GM19463 (cell line): ENCODE data around the gene COL15A1.

Source experiments
- ATAC-seq: cut with Tn5 transposase; IDR thresholded peaks from one replicate; pipeline ENCODE4 v1.9.1; 2021; ENCODE audit warnings: mild to moderate bottlenecking, moderate library complexity; ENCODE audit not compliant: unreplicated experiment

COL15A1 gene

DNA sequence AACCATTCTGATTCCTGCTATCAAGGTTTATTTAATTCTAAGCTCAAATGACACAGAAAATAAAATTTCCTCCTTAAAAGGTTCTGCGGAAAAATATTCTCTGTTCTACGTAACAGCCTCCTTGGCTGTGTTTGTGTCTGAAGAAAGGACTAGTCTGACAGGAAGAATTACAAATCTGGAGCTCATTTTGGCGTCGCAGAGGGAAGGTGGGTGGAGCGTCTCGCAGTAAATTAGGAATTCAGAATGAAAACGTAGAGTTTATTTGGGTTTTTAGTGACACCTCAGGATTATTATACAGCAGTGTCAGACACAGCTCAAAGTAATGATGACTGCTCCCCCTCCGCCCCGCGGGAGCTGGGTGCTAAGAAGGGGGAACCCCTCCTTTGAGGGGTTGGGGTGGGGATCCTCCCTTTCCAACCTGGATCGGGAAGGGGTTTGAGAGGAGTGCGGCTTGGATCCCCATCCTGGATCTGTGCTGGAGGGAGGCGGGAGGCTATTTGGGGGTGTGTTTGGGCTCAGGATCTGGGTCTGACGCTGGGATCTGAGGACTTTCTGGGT, 160.3 kb downstream of the COL15A1 start:
- no peak for ATAC-seq

DNA sequence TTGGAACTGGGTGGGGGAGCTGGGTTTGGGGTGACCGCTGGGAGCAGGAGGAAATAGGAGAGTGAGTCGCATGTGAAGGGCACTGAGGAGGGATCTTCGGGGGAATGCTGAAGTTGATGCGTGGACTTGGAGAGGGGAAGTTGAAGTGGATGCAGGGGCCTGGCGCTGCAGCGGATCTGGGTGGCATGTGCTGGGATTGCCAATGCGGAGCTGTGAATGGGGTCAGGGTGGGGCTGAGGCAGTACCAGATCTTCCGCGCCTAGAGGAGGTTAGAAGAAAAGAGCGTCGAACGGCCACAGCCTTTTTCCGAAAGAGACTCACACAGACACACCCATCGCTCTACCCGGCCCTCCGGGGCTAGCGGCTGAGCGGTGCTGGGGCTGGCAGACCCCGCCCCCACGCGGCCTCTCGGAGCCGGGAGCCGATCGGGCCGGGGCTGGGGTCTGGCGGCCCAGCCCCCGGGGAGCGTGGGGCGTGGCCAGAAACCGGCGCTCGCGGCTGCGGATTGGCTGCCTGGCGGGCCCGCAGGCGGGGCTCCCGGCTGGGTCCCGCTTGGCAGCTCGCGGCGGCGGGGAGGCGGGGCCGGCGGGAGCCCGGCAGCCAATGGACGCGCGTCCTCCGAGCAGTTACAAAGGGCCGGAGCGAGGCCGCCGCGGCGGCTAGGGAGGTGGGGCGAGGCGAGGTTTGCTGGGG, 160.9 kb downstream of the COL15A1 start, which contains the start of gene TGFBR1:
Gene TGFBR1 (plus strand): TSS at position 655 of the 693 bp plus-strand sequence. CDS start 93 bp downstream, outside the sequence.
- peak; percentile 86 for ATAC-seq

DNA sequence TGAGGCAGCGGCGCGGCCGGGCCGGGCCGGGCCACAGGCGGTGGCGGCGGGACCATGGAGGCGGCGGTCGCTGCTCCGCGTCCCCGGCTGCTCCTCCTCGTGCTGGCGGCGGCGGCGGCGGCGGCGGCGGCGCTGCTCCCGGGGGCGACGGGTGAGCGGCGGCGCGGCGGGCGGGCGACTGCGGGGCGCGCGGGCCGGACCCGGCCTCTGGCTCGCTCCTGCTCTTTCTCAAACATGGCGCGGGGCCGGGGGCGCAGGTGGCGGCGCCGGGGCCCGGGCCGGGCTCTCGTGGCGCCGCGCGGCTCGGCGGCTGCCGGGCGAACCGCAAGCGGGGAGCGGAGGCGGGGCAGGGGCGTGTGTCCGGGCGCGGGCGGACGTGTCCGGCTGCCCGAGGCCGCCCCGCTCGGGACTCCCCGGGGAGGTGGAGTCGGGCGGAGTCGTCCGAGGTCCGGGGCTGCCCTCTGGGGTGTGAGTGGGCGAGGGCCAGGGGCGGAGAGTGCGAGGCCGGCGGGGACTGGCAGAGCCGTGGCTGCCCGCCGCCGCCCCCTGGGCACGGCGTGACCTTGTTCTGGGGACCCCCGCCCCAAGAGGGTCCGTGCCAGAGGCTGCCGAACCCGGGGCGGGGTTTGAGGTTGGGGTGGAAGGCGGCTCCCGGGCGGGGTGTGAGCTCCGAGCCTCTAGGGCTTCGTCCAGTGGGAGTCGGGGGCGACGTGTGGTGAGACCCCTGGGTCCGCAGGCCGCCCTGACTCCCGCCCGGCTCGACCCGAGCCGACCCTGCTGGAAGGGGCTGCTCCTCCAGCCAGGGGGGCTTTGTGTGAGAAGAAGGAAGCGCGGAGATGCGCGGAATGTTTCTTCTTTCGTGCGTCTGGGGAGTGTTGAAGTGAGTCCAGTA, 161.7 kb downstream of the COL15A1 start:
- ATAC-seq = peak; percentile 56

DNA sequence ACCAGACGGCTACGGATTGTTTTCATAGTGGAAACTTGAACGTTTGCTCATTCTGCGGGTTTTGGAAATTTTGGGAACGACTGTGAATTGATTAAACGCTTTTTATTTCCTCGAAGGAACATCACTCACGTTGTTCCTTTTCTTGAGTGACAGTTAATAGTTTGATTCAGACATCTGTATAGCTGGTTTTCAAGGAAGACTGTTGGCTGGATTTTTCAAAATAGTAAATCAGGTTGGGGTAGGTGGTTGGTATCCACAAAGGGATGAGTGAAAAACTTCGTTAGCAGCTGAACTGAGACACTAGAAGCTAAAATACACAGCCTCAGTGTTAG, 162.3 kb downstream of the COL15A1 start:
- ATAC-seq = no peak

DNA sequence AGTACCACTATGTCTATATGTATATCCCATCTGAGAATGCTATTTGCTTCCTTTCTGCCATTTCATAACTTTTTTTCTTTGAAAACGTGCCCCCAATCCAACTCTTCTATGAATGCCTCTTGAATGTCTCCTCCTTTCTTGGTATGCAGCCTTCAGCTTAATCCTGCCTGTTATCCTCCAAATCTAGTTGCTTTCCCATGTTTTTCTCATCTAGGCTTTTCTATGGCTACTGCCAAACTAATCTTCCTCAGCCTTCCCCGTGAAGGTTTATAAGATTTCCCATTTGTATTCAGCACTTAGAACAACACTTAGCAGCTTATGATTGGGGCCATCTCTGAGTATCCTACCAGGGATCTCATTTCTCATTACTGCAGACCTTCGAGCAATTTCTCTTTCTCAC, 163.7 kb downstream of the COL15A1 start:
- no peak for ATAC-seq

DNA sequence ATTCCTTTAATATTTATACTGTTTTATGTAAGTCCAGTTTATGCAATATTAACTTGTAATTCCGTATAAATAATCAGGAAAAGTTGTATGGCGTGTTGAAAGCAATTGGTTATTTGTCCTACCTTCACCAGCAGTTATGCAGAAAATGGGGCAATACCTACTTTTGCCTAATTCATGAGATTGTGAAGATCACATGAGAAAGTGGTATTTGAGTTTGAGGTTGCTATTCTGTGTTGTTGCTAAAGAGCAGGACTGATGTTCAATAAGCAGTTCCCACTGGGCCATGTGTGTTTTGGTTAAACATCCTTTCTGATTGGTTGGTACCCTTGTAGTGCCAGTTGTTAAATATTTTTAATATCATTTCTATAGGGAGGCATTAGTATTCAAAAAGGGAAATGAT, 164.4 kb downstream of the COL15A1 start:
- no peak for ATAC-seq

DNA sequence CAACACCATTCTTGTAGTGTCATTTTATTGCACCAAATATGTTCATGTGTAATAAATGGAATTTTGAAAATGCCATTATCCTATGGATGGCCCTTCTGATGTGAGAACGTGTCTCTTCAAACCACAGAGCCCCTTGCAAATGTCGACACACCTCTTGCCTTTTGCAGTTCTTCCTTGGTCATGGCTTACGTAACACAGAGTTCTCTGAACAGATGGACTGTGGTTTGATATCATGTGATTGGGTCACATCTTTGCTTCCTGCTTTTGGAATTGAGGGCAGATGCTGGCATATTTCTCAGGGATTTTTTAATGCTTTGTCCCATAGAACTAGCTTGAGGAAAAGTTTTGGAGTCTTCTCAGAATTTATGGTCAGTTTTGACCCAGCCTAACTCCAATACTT, 165.8 kb downstream of the COL15A1 start:
- ATAC-seq = no peak

DNA sequence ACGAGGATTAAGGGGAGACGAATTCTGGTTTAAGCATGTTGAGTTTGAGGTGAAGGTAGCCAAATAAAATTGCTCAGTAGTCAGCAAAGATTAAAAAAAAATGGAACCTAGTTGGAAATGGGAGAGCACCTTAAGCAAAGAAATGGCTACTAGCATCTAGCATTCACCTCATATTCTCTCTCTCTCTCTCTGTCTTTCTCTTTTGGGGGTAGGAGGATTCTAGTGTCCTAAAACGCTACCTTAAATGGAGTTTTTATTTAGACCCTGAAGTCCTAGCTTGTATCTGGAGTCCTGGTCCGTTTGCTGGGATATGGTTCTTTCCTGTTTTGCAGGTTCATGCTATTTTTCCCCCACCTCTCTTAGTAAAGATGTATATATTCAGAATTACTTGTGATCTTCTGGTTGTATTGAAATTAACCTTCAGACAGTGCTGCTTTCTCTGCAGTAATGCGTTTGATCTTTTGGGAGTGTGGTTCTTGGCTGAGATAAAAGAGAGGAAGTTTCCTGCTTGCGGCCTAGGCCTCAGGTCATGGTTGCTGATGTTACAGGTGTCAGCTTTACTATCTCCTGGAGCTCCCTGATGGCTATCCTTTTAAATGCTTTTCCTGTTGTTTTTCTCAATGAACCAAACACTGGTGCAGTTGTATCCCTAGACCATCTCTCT, 169.2 kb downstream of the COL15A1 start:
- no peak for ATAC-seq

DNA sequence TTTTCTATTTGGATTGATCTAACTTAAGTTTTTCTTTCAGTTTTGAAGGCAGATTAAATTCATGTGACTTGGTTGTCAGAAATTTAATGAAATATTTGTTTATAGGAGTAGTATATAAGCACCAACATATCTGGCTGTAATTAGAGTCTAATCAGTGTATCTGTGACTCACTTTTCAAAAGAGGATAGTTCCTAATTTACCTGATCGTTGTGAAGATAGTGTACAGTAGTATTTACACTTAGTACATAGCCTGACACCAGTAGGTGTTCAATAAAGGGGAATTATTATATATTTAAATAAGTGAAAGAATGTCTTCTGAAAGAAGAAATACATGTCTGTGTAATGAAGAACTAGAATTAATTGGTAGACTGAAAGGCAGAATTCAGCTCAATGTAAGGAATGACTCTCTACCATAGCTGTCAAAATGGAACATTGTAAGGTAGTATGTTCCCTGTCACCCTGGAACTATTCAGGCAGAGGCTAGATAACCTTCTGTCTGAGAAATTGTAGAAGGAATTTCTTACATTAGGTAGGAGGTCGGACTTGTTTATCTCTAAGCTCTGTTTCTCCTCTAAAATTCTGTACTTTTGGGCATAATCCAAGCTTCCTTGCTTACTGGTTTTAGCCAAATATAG, 169.8 kb downstream of the COL15A1 start:
- ATAC-seq = no peak

DNA sequence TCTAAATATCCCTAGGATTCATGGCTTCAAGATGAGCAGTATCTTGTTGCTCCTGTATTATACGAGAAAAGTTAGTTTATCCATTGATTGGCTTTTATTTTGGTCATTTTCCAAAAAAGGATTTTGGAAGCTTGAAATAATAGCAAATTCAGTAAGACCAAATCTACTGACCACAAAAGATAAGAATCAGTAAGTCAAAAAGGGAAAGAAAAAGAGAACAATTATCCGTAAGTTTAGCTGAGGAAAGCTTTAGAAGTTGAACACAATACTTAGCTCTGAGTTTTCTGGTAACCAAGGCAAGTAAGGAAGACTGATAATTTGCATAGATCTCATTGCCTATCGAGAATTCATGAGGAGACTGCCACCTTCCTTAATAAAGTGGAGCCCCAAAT, 170.3 kb downstream of the COL15A1 start:
- ATAC-seq = no peak

DNA sequence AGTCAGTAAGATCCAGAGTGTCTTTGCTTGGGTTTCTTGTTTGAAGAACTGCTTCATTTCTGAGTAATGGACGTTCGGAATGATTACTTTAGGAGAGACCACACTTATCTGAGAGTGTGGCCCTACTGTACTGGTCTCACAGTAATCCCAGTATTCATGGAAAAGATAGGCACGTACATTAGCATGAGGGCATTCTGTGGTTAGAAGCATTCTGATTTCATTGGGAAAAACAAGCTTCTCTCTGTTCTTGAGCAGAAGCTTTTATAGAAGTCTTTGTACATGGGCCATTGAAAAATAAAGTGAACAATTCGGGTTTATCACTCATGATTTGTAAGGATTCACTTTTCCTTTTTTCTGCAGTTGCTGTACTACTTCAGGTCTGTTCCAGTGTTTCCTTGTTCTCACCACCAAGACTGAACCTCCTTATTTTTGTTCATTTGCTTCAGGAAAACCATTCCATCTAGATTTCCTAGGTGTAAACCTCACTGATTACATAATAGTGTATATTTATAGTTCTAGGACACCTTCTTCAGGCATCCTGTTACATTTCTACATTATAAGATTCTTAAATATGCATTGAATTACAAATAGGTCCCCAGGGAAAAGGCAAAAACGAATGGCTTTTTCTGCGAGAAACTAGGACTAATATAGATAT, 171.3 kb downstream of the COL15A1 start:
- no peak for ATAC-seq

DNA sequence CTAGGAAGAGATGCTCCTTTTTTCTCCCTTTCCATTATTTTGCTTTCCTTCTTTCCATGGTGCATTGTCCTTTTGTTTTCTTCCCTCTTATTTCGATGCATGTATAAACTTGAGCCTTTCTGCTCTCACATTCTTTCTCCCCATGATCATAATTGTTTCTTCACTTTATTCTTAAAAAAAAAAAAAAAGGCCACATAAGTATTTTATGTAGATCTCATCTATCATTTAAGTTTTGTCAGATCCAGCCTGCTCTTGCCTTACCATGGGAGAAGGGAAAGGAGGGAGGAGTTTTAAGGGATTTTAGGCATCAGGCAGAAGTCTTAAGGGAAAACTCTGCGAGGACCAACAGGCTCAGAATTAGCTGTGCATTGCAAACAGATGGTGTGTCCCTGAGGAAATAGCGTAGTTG, 172.3 kb downstream of the COL15A1 start:
- ATAC-seq = no peak

DNA sequence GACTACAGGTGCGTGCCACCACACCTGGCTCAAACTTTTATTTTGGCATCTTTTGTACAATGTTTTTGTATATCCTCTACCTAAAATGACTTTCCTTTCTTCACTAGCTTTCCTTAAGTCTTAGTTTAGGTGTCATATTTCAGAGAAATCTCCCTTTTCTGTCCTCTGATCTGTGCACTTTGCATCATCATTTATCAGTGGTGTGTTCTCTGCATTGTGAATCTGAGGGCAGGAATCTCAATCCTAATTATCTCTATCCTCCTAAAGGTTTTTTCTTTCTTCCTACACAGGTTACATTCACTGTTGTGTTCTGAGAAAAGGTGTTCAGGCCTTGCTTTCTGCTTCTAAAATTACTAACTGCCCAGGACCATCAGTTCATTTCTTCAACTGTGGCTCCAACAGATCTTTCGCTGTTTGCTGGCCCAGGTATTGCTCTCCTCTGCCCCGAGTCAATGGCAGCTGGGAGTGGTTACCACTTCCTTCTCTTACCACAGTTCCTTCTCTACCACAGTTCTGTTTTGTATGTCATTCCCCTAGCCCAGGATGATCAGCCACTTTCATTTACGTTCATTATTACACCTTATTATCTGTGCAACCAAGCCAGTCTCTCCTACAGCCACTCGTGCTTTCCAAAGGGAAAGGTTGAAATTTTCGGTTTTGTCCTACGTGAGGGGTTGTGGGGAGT, 175.2 kb downstream of the COL15A1 start:
- peak; percentile 98 for ATAC-seq

DNA sequence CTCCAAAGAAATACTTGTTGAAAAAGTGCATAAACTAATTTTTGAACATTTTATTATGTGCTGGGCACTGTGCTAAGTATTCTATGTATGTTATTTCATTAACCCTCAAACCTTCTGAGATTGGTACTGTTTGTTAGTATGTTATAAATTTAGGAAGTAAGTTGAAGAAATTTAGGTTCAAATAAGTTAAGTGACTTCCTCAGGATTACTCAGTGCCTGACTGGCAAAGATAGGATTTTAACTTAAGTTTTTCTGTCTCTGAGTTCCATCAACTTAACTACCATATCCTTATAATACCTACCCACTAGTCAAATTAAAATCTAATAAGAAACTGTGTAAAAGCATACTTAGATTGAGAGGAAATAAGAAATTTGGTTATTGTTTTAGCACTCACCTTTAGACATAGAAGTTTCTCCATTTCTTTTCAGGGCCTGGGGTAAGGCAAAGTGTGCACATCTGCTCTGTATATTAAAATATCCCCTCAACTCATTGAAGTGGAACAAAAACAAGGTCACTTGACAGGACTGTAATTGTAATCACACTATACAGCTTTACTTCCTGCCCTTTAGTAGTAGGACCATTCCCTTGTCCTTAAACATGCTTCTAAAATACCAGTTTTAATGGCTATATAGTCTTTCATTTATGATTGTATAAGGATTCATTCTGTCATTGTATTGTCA, 176.4 kb downstream of the COL15A1 start:
- ATAC-seq = no peak
